T-helper 17 cell (primary cell): ENCODE results near the gene ZNF205. TPM values are rescaled to one million over a fixed set of nuclear protein-coding genes. Genes with fewer than 3 reads are reported as not detected.
"Not testable (repeated sequence)": the region's sequence is repeated elsewhere in the genome, so short reads cannot be mapped to it uniquely, and the experiment has no call there.

ENCODE experiments used
- ATAC-seq: fragments of 150-1000 bp; cut with Tn5 transposase; 2 replicates; pipeline ENCODE4 v1.10.0; 2021; ENCODE audit warnings: mild to moderate bottlenecking, moderate library complexity
- DNase-seq, 3 donors: peaks; one replicate each; pipeline versions ENCODE4 v3.0.0 to v3.0.0-alpha.2; 2020 to 2021
- H3K9me3 ChIP-seq: one replicate; pipeline ENCODE4 v1.7.0; 2013; ENCODE audit warnings: low read length, mild to moderate bottlenecking; ENCODE audit not compliant: control insufficient read depth, poor library complexity, severe bottlenecking
- H3K27ac Mint-ChIP-seq: one replicate; pipeline ENCODE4 v1.8.0; 2022; ENCODE audit warnings: mild to moderate bottlenecking, moderate library complexity, mixed read lengths
- H3K27me3 Mint-ChIP-seq: one replicate; pipeline ENCODE4 v1.8.0; 2022; ENCODE audit warnings: mixed read lengths
- H3K36me3 Mint-ChIP-seq: one replicate; pipeline ENCODE4 v1.8.0; 2022; ENCODE audit warnings: low read depth, mixed read lengths
- H3K4me1 Mint-ChIP-seq: one replicate; pipeline ENCODE4 v1.8.0; 2022; ENCODE audit warnings: mild to moderate bottlenecking, mixed read lengths
- H3K4me3 Mint-ChIP-seq: one replicate; pipeline ENCODE4 v1.8.0; 2022; ENCODE audit warnings: mild to moderate bottlenecking, moderate library complexity, mixed read lengths
- total RNA-seq, 4 donors: library from RNA in 2 of 4; stranded (reverse) in 2 of 4; gene quantifications; one replicate each; pipeline ENCODE4 v1.2.3 and lab custom pipeline; 2022 to 2026

ZNF205 gene
- total RNA-seq, 2 donors from 2014 or later, result not detected

- H3K36me3 Mint-ChIP-seq, result peaks cover 6% of the 10 kb centered on the region
- ATAC-seq, result no peak
- no peak for DNase-seq
- no peak overlapping the region for H3K4me3 Mint-ChIP-seq
- no peaks in the 10 kb centered on the region for H3K27me3 Mint-ChIP-seq
- H3K9me3 ChIP-seq, result no peaks in the 10 kb centered on the region
- H3K4me1 Mint-ChIP-seq, result peaks cover 14% of the 10 kb centered on the region
- no peak overlapping the region for H3K27ac Mint-ChIP-seq
Observed at GRCh38 chr16:3137267-3137666, 24.9 kb downstream of the ZNF205 start.

- H3K27me3 Mint-ChIP-seq, result no peaks in the 10 kb centered on the region
- no peaks in the 10 kb centered on the region for H3K9me3 ChIP-seq
- H3K4me3 Mint-ChIP-seq, result no peak overlapping the region
- H3K36me3 Mint-ChIP-seq, result peaks cover 10% of the 10 kb centered on the region
- H3K4me1 Mint-ChIP-seq, result peaks cover 14% of the 10 kb centered on the region
- ATAC-seq (no peak), DNase-seq (no peak)
- no peak overlapping the region for H3K27ac Mint-ChIP-seq
Observed at GRCh38 chr16:3138342-3138741, 26.0 kb downstream of the ZNF205 start.

GRCh38 chr16:3138823-3139426 is 26.5 kb downstream of the ZNF205 start:
- H3K9me3 ChIP-seq, result no peaks in the 10 kb centered on the region
- Mint-ChIP-seq H3K36me3 (peaks cover 10% of the 10 kb centered on the region), H3K4me3 (no peak overlapping the region), H3K27me3 (no peaks in the 10 kb centered on the region), H3K4me1 (peaks cover 11% of the 10 kb centered on the region), H3K27ac (no peak overlapping the region)
- ATAC-seq (no peak), DNase-seq (no peak)

DNA sequence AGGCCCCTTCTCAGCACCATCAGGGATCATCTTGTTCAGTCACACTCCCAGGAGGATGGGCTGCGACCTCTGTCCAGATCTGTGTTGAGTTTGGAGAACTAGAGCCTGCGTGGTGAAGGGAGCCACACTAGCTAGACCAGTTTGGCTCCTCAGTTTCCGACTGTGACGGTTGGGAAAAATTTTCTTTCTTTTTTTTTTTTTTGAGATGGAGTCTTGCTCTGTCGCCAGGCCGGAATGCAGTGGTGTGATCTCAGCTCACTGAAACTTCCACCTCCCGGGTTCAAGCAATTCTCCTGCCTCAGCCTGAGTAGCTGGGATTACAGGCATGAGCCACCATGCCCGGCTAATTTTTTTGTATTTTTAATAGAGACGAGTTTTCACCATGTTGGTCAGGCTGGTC is 27.2 kb downstream of the ZNF205 start:
- not testable (repeated sequence) for H3K27me3 Mint-ChIP-seq, H3K36me3 Mint-ChIP-seq, H3K4me3 Mint-ChIP-seq, H3K27ac Mint-ChIP-seq, H3K9me3 ChIP-seq, DNase-seq, H3K4me1 Mint-ChIP-seq, ATAC-seq

GRCh38 chr16:3140603-3141427 is 28.4 kb downstream of the ZNF205 start:
- DNase-seq (no peak), ATAC-seq (no peak)
- H3K4me1 Mint-ChIP-seq, result peaks cover 9% of the 10 kb centered on the region
- no peak overlapping the region for H3K4me3 Mint-ChIP-seq
- no peak overlapping the region for H3K27ac Mint-ChIP-seq
- peaks cover 10% of the 10 kb centered on the region for H3K36me3 Mint-ChIP-seq
- H3K27me3 Mint-ChIP-seq, result no peaks in the 10 kb centered on the region
- no peaks in the 10 kb centered on the region for H3K9me3 ChIP-seq

DNA sequence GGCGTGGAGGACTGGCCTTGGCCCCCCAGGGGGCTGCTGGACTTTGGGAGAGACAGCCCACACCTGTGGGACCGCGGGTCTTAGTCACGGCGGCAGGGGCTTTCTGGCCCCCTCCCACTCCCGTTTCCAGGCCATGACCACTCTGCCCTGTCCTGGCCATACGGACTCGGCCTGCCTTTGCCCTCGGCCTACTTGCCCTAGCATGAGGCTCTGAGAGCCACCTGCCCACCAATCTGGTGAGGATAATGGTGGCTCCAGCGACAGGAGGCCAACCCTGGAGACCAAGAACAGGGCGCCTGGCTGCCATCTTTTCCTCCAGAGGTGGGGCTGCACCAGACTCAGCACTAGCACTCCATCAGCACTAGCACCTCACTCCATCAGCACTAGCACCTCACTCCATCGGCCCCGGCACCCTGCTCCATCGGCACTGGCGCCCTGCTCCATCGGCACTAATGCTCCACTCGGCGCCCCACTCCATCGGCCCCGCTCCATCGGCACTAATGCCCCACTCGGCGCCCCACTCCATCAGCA is 29.5 kb downstream of the ZNF205 start:
- no peaks in the 10 kb centered on the region for H3K9me3 ChIP-seq
- Mint-ChIP-seq H3K27me3 (no peaks in the 10 kb centered on the region), H3K36me3 (peaks cover 10% of the 10 kb centered on the region), H3K27ac (no peak overlapping the region), H3K4me3 (no peak overlapping the region), H3K4me1 (peaks cover 9% of the 10 kb centered on the region)
- no peak for DNase-seq
- no peak for ATAC-seq

DNA sequence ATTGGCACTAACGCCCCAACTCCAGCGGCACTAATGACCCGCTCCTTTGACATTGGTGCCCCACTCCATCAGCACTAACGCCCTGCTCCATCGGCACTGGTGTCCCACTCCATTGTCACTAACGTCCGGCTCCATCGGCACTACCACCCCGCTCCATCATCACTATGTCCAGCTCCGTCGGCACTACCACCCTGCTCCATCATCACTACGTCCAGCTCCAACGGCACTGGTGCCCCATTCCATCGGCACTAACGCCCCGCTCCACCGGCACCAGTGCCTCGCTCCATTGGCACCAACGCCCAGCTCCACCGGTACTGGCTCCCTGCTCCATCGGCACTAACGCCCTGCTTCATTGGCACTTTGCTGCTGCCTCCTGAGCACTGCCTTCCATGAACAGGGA is 29.9 kb downstream of the ZNF205 start:
- H3K4me1 Mint-ChIP-seq, result peaks cover 9% of the 10 kb centered on the region
- H3K27ac Mint-ChIP-seq, result peak overlapping the region; percentile 39
- H3K9me3 ChIP-seq, result no peaks in the 10 kb centered on the region
- H3K4me3 Mint-ChIP-seq, result peak overlapping the region; percentile 36
- H3K27me3 Mint-ChIP-seq, result no peaks in the 10 kb centered on the region
- ATAC-seq (no peak), DNase-seq (no peak)
- H3K36me3 Mint-ChIP-seq, result peaks cover 10% of the 10 kb centered on the region

DNA sequence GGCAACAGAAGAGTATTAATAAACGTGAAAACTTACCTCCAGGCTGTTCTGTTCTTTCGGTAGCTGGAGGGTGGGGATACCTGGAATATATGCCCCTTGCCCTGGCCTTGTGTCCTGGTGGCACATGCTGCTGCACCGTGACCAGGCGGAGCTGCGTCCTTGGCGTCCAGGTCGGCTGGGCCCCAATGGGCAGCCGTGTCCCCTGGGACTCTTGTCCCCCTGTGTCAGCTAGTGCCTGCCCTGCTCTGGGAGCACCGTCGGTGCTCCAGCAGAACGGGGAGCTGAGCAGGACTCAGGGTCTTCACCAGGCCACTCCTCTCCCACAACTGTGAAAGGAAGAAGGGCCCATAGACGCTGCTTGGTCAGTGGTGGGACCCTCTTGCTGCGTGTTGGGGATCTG is 30.4 kb downstream of the ZNF205 start:
- H3K27me3 Mint-ChIP-seq, result no peaks in the 10 kb centered on the region
- no peaks in the 10 kb centered on the region for H3K9me3 ChIP-seq

DNA sequence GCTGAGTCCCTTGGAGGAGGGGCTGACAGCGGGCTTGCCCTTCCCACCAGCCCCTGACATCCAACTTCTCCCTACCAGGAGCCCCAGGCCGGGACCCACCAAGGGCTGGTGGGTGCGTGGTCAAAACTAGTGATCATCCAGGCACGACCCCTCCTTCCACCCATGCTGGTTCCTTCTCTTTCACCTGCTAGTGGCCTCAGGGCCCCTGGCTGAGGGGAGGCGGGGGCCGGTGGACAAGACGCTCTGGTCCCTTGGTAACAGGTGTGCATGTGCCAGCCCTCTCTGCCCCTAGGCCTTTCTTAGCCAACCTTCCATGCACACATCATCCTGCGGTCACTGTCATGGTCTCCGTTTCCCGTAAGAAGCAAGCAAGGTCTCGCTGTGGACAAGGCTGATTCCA is 30.8 kb downstream of the ZNF205 start:
- Mint-ChIP-seq H3K36me3 (peaks cover 10% of the 10 kb centered on the region), H3K4me3 (no peak overlapping the region), H3K27ac (no peak overlapping the region), H3K27me3 (no peaks in the 10 kb centered on the region), H3K4me1 (peaks cover 6% of the 10 kb centered on the region)
- ATAC-seq, result no peak
- DNase-seq, result no peak
- no peaks in the 10 kb centered on the region for H3K9me3 ChIP-seq

More for the DNA sequence above, 30.4 kb downstream of the ZNF205 start:
- Mint-ChIP-seq H3K36me3 (peaks cover 10% of the 10 kb centered on the region), H3K27ac (peak overlapping the region; percentile 39), H3K4me1 (peaks cover 6% of the 10 kb centered on the region), H3K4me3 (no peak overlapping the region)
- no peak for ATAC-seq
- DNase-seq, result no peak

- no peak overlapping the region for H3K4me3 Mint-ChIP-seq
- no peak for ATAC-seq
- H3K27me3 Mint-ChIP-seq, result no peaks in the 10 kb centered on the region
- peaks cover 10% of the 10 kb centered on the region for H3K36me3 Mint-ChIP-seq
- H3K4me1 Mint-ChIP-seq, result peaks cover 6% of the 10 kb centered on the region
- H3K27ac Mint-ChIP-seq, result no peak overlapping the region
- H3K9me3 ChIP-seq, result no peaks in the 10 kb centered on the region
- DNase-seq, result no peak
Observed at GRCh38 chr16:3143598-3144320, 31.4 kb downstream of the ZNF205 start.

- Mint-ChIP-seq H3K4me3 (no peak overlapping the region), H3K4me1 (peaks cover 4% of the 10 kb centered on the region), H3K27ac (no peak overlapping the region), H3K27me3 (no peaks in the 10 kb centered on the region), H3K36me3 (peaks cover 7% of the 10 kb centered on the region)
- ATAC-seq (no peak), DNase-seq (no peak)
- no peaks in the 10 kb centered on the region for H3K9me3 ChIP-seq
Observed at GRCh38 chr16:3144321-3144983, 32.1 kb downstream of the ZNF205 start.

DNA sequence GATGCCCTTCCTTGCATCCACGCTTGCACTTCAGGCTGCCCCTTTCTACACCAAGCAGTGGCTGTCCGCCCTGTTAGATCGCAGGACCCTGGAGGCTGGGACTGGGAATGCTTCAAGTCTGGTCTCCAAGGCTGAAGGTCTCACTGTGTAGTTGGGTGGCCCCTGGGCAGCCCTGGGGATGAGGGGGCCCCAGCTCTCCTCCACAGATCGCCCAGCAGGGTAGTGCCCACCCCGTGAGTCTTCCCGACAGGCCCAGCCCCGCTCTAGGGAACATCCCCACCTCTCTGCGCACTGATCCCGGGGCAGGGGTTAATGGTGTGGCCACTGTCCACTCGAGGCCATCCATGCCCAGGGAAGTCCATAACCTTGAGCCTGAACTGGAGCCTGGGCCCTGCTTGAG is 32.8 kb downstream of the ZNF205 start:
- Mint-ChIP-seq H3K4me3 (peak overlapping the region; percentile 61), H3K27ac (no peak overlapping the region), H3K4me1 (peaks cover 10% of the 10 kb centered on the region)

DNA sequence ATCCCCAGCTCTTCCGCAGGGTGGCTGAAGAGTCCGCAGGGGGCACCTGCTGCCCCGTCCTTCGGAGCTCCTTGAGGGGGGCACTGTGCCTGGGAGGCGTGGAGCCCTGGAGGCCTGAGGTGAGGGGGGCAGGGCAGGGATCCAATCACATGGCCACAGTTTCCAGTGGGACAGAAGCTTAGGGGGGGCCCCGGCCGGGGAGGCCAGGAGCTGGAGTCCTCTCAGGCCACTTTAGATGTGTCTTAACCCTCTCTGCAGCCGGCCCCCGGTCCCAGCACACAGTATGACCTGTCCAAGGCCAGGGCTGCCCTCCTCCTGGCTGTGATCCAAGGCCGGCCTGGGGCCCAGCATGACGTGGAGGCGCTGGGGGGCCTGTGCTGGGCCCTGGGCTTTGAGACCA is 33.3 kb downstream of the ZNF205 start:
- H3K36me3 Mint-ChIP-seq, result peaks cover 7% of the 10 kb centered on the region
- DNase-seq (no peak), ATAC-seq (no peak)
- no peaks in the 10 kb centered on the region for H3K9me3 ChIP-seq
- no peak overlapping the region for H3K4me3 Mint-ChIP-seq
- peaks cover 11% of the 10 kb centered on the region for H3K4me1 Mint-ChIP-seq
- no peaks in the 10 kb centered on the region for H3K27me3 Mint-ChIP-seq
- H3K27ac Mint-ChIP-seq, result no peak overlapping the region

More for the DNA sequence above, 32.8 kb downstream of the ZNF205 start:
- no peak for ATAC-seq
- DNase-seq, result no peak
- H3K9me3 ChIP-seq, result no peaks in the 10 kb centered on the region
- Mint-ChIP-seq H3K27me3 (no peaks in the 10 kb centered on the region), H3K36me3 (peaks cover 7% of the 10 kb centered on the region)
